ENCODE measurements around the gene C9orf153.

Gene C9orf153

DNA sequence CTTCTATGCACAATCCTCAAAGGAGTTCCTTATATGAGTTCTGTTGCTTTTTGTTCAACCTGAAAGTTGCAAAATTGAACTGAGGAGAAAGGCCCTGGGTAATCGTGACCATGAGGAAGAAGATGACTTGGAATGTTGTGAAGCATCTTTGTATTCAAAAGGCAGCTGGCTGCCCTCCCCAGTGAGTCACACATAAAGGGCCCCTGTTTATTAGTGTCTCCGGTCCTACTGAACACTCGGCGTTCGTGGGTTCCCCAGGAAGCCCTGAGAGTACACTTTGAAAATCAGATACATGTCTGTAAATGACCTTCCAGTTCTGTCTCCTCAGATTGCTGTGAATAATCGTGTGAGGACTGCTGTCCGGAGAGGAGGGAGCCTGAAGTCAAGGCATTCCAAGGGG is 73.6 kb downstream of the C9orf153 start:
- DNase-seq, result no peak

DNA sequence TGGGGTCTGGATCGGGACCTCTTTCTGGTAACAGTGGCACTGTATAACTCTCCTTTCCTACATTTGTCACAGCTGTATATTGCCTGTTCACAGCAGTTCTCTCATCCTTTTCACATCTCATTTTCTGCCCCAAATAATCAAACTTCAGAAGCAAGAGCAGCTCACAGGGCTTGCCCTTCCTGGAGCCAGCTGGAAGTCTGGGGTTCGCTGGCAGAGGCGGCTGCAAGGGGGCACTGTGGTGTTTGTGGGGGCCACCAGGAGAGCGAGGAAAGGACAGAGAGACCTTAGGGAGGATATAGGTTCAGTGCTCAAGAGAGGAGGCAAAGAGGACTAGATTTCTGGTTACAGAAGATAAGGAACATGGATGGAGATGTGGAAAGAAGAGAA is 75.3 kb downstream of the C9orf153 start:
- DNase-seq, result no peak

- DNase-seq, result no peak
These were observed 76.0 kb downstream of the C9orf153 start for GRCh38 chr9:86183229-86184137.

DNA sequence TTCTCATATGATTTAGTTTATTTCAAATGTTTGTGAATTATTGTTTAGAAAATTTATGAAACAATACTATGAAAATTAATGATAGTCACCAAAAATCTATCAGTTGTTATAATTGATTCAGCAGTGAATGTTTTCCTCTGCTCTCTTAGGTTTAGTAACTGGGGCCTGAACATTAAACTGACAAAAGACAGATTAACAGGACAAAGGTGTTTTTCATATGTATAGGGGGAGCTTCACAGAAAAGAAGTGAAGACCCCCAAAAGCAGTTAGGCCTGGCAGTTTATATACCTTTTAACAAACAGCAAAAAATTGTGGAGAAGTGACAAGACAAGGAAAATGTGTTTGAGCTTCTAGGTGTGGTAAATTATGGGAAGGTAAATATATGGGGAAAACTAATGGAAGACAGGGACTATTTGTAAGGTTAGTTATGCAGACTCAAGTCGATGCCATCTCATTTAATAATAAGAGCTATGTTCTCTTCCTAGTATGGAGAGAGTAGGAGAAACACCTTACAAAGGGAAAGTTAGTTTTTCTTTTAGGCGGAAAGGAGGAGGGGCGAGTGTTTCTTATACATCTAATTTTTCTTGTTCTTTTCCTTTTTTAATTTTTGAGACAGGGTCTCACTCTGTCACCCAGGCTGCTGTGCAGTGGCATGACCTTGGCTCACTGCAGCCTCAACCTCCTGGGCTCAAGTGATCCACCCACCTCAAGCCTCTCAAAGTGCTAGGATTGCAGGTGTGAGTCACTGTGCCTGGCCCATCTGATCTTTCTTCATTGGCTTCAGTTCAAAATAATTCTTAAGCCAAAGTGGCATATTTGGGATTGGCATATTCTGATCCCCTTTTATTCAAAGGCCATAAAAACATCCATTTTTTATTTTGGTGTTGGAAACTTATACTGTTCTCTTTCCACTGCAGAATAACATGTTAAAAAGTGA is 77.8 kb downstream of the C9orf153 start:
- no peak for DNase-seq

- no peak for DNase-seq
These were observed 81.0 kb downstream of the C9orf153 start for GRCh38 chr9:86178503-86178902.

- no peak for DNase-seq
These were observed 81.5 kb downstream of the C9orf153 start for GRCh38 chr9:86177995-86178394.

DNA sequence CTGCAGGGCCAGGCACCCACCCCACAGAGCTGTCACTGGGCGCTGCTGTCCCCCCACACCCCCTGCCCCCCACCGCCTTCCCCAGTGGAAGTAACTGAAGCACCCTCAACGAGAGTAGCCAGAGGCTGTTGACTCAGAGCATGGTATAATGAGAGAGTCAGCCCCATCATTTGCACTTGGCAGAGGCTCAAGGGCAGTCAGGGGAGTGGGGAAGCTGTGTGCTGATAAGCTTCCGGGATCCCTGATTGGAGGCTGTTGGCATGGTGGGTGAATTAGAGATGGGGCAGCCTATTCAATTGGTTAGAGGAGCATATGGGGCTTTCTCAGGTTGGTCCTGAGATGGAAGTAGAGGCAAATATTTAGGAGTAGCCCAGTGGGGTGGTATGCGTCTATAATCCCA is 83.0 kb downstream of the C9orf153 start:
- DNase-seq, result no peak

DNA sequence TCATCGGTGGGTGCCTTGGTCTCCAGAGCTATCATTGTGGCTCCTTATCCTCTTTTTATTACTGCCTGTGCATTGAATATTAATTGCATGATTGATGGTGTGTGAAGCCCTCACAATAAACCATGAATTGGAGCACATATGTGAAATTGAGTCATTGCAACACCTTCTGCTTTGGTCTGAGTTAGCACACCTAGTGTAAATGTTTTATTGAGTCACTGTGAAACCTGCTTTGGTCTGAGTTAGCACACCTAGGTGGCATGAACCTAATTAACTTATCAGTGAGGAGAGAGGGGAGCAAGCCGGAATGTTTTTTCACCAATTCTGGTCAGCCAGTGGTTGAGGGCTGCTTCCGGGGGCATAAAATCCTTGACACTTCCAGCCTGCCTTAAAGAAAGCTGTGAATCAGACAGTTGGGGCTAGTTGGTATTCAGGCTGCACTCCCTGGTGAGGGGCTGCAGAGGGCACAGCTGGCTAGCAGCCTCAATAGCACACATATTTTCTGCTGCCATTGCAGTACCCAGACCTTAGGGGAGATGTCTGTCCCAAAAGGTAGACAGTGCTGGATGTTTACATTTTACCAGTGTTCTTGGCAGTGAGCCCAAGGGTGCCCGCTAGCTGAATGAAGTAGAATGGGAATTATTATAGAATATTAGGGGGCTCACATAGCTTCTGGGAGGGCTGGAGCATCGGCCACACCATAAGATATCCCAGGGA is 83.6 kb downstream of the C9orf153 start:
- no peak for DNase-seq

GRCh38 chr9:86175223-86175622 is 84.2 kb downstream of the C9orf153 start:
- DNase-seq, result no peak

Data from activated CD8-positive, alpha-beta memory T cell treated with anti-CD3 and anti-CD28 coated beads, Interleukin-2, amount 50 U/mL, for 4 hours (primary cell).